HG03520 (cell line): ENCODE data around the gene KRTAP10-12.

Source experiments
- ATAC-seq: cut with Tn5 transposase; IDR thresholded peaks from one replicate; pipeline ENCODE4 v1.9.1; 2021; ENCODE audit warnings: mild to moderate bottlenecking, moderate library complexity; ENCODE audit not compliant: unreplicated experiment

KRTAP10-12 gene

DNA sequence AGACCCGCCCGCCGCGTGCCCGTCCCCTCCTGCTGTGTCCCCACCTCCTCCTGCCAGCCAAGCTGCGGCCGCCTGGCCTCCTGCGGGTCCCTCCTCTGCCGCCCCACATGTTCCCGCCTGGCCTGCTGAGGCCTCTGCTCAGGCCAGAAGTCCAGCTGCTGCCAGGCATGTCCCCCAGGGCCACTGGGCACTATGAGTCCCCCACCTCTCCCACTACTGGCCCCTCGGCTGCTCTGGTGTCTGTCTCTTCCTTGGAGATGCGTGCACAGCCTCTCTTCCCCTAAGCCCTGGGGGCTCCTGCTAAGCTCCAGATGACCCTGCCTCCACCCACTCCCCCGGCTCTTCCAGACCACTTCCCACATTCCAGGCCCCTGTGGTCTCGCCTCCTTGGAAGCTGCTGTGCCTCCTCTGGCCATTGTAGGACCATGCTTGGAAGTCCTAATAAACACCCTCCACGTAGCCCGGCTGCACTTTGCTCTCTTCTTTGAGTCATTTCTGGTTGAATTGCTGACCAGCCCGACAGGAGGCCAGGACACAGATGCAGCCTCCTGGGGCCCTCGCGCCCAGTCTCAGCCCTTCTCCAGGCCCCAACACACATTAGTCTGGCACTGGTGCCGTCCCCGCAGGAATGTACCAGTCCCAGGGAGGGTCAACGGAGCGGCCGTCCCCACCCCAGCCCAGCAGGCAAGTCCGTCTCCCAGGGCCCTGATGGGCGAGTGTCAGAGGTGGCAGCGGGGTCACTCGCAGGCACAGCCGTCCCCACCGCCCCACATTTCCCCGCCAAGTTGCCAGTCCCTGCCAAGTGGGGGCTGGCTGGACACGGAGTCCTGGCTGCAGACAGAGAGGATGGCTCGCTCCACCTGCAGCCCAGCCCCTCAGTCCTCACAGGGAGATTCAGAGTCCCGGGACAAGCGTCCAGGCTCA lies 1.1 kb downstream of the KRTAP10-12 start:
- no peak for ATAC-seq

DNA sequence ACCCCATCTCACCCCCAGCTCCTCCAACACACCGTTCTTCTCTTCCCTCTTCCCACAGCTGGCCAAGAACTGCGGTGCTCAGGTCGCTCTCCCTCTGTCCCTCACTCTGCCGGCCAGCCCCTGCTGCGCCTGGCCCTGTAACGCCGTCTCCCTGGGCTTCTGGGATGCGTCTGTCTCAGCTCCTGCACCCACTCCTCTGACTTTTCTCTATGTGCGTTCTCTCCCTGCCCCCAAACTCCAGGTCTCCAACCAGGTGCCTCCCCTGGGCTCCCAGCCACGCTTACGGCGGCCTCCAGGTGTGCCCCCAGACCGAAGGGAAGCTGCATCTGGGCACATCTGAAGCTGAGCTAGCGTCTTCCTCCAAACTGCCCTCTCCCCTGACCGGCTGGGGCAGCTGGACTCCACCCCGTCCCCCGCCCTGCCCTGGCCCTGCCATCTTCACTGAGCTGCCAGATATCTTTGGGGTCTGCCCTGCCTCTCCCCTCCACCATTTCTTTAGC lies 2.6 kb downstream of the KRTAP10-12 start:
- ATAC-seq, result no peak

DNA sequence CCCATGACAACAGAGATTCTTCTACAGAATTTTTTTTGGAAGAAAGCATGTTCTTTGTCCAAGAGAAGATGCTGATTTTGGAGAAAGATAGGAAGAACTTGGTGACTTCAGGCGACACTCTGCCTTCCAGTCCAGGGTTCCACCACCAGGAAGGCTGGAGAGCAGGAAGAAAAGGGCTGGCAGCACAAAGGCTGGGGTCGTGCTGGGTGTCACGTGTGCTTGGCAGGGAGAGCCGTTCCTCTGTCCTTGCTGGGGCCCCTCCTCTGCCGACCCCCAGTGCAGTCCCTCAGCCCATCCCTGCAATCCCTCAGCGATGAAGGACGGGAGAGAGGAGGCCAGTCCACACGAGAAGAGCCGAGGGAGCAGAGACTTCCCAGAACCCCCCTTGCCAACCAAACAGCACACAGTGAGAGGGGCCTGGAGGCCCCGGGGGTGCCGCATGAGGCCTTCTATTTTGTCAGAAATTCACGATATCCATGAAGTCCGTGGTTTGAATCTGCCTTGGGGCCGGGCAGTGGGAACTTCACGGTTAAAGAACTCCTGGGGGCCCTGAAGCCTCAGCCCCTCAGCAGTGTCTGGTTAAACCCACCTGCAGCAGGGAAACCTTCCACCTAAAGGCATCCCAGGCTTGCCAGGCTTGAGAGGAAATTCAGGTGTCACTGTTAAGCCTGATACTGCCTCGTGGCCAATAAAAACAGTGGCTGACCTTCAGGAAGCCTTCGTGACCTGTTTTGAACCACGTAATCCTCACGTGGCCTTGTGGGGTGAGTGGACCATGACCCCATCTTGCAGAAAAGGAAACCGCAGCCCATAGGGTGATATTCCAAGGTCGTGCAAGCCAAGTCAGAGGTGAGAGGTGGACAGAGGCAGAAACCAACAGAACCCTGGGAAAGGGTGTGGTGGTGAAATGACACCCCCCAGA lies 3.4 kb downstream of the KRTAP10-12 start:
- no peak for ATAC-seq

DNA sequence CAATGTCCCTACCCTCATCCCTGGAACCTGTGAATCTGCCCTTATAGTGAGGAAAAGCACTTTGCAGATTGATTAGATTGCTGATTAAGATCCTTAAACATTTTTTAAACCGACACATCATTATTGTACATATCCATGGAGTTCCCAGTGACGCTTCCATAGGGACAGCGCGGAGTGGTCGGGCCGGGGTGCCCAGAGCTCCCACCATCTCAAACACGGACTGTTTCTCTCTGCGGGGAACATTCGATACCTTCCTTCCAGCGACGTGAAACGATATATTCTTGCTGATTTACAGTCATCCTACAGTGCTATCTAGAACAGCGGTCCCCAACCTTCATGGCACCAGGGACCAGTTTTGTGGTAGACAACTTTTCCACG lies 4.0 kb downstream of the KRTAP10-12 start:
- ATAC-seq, result no peak

DNA sequence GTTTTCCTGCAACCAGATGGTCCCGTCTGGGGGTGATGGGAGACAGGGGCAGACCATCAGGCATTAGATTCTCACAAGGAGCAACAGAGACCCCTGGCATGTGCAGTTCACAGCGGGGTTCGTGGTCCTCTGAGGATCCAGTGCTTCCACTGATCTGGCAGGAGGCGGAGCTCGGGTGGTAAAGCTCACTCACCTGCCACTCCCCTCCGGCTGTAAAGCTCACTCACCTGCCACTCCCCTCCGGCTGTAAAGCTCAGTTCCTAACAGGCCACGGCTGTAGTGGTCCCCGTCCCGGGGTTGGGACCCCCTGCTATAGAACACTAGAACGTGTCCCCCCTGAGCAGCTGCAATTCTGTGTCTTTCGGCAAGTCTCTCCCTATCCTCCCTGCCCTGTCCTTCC lies 4.6 kb downstream of the KRTAP10-12 start:
- no peak for ATAC-seq

DNA sequence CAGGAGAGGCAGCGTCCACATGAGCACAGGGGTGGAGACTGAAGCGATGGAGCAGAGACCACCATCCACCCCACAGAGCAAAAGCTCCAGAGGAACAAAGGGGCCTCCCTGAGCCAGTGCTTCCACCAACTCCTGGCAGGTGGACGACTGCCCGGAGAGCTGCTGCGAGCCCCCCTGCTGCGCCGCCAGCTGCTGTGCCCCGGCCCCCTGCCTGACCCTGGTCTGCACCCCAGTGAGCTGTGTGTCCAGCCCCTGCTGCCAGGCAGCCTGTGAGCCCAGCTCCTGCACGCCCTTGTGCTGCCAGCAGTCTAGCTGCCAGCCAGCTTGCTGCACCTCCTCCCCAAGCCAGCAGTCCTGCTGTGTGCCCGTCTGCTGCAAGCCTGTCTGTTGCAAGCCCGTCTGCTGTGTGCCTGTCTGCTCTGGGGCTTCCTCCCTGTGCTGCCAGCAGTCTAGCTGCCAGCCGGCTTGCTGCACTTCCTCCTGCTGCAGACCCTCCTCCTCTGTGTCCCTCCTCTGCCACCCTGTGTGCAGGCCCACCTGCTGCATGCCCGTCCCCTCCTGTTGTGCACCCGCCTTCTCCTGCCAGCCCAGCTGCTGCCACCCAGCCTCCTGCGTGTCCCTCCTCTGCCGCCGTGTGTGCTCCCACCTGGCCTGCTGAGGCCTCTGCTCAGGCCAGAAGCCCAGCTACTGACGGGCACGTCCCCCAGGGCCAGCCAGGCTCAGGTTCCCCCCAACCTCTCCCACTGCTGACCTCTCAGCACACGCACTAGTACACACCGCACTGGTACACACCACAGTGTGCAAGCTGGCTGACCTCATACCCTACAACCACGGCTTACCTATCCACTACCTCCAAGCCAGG lies 5.4 kb downstream of the KRTAP10-12 start:
- ATAC-seq, result no peak

DNA sequence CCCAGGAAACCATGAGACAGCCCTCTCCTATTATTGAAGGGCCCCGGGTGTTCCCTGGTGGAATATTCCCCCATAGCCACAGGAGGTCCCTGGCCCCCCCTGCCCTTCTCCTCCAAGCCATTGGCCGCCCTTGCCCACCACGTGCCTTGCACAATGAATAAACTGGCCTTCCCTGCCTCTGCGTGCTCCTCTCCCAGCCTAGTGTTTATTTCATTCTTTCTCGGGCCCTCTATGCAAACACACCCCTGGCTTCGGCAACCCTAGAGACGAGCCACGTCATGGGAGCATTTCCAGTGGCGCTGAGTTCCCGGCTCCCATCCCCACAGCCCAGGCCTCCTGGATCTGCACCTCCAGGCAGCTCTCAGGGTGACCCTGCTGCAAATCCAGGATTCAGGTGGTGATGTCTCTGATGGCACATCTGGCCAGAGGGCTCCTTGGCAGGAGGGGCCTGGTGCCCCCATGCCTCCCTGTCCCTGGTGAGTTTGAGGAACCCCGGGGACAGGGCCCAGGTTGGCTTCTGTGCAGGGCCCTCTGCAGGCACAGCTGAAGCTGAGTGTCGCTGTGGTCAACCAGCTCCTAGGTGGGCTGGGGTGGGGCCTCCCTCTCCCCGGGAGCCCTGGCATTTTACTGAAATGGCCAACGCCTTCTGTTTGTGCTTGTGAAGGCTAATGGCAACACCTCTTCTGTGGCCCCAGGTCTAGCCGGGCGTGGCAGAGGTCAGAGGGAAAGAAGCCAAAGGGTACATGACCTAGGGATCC lies 6.2 kb downstream of the KRTAP10-12 start:
- no peak for ATAC-seq

DNA sequence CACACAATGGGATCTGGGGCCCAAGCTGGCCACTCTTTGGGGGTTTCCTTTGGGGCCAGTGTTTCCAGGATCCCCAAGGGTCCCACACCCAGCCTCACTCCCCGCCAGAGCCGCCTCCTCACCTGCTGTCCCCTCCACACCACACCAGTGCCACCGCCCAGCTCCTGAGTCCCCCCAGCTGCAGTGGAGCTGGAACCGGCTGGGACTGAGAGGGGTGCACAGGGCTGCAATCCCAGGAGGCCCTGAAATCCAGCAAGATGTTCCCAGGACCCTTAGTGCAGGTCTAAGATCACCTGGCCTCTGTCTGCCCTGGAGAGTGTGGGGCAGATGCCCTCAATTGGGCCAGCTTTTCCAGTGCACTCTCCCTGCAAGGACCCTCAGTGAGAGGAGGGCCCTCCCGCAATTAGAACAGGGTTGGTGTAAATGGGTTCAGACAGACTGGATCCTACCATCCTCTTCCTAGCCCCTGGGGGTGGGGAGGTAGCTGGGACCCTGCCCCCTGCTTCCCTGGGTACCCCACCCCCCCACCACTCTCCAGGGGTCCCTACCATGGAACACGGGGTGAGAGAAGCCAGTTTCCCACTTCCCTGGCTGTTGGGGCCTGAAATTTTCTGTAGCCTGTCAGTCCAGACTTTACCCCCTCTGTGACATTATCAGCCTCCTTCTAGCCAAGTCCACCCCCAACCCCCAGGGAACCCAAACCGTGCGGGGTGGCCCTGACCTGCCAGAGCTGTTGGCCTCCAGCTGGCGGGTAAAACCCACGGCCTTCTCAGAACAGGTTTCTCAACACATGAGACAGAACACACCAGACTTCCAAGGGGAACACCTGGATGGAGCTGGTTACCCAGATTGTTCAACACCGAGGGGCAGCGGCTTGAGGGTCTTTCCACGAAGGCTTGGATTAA lies 7.0 kb downstream of the KRTAP10-12 start:
- no peak for ATAC-seq

DNA sequence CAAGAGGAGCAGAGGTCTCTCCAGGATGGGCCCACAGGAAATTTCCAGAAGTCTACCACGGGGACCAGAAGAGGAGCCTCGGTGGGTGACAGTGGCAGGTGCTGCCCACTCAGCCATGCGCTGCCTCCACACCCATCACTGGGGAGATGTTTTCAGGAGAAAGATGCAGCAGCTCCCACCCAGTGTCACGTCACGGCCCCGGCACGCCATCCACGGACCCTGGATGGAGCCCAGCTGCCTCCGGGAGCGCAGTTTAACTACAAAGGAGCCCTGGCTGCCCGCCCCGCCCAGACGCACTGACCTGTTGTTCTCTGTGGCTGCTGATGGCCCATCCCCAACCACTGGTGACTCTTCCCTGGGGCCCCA lies 7.6 kb downstream of the KRTAP10-12 start:
- no peak for ATAC-seq

DNA sequence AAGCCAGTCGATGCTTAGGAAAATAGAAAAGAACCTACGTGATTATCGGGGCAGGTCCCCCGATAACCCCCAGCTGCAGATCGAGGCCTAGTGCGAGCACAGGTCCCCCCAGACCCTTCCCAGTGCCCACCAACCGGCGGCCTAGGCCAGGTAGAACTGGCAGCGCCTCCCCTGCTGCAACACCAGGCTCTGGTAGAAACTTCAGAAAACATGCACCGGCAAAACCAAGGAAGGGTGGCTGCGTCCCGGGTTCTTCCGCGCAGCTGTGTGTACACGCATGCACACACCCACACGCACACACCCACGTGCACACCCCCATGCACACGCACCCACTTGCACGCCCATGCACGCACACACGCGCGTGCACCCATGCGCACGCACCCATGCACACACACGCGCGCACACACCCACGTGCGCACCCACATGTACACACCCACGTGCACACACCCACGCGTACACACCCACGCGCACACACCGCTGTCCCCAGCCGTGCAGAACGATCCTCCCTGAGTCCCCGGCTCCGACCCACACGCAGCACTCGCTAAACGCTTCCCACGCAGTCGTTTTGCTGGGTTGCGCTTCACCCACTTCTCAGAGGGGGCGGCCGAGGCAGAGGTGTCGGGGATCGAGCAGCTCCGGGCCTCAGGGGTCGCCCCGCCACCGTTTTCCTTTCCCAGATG lies 9.2 kb downstream of the KRTAP10-12 start:
- ATAC-seq, result no peak

DNA sequence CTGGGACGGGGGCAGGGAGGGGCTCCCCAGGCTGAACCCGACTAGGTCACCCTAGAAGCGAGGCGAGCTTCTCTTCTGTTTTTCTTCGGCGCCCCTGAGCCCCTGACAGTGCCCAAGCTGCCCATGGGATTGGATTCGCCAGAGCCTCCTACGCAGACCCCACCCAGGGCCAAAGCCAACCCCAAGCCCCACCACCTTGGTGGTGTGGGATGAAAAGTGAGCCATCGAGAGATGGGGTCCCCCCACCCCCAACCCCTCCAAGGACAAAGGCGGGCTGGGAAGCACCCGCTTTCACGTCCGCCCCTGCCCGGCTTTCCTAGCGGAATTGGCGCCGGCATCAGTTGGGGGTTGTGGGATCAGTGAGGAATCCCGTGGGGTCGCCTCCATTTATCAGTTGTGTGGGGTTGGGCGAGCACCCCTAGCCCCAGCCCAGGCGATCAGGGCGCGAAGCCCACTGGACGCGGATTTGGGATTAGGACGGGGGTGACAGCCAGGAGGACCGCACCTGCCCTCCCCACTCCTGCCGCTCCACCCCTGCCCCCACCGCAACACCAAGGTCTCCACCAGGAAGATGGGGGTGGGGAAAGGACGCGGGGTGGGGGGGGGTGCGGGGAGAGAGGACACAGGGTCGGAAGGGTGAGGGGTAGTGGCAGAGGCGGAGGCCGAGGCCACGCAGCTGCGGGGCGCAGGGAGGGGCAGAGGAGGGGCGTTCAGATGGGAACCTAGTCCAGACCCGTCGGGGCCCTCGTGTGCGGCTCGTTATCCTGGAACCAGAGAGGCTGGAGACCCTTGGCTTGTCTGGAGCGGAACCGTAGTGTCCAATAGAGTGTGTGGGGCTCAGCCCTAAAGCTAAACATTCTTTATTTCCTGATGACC lies 10.0 kb downstream of the KRTAP10-12 start:
- no peak for ATAC-seq

DNA sequence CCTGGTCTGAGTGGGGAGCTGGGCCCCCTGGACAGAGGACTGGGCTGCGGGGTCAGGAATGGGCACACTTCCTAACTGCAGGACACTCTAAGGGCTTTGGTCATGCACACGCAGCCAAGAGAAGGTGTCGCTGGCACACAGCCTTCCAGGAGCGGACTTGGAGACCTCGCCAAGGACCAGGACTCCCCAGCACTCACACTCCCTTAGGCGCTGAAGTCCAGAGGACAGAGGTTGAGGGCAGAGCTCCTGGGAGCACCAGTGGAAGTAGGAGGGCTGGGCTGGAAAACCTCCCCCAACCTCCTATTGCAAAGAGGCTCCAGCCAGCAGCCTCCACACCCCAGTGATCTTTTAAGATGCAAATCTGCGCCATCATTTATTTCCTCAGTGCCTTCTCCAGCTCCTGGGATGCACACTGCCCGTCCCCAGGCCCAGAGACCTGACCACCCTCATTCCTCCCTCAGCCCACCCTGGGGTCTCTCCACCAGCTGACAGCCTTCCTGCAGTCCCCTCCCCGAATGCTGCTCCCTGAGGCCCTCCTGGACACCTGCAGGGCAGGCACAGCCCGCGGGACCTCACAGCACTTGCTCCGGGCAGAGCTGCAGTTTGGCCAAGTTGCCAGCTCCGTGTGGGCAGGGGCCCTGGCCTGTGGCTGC lies 11.4 kb downstream of the KRTAP10-12 start:
- no peak for ATAC-seq

DNA sequence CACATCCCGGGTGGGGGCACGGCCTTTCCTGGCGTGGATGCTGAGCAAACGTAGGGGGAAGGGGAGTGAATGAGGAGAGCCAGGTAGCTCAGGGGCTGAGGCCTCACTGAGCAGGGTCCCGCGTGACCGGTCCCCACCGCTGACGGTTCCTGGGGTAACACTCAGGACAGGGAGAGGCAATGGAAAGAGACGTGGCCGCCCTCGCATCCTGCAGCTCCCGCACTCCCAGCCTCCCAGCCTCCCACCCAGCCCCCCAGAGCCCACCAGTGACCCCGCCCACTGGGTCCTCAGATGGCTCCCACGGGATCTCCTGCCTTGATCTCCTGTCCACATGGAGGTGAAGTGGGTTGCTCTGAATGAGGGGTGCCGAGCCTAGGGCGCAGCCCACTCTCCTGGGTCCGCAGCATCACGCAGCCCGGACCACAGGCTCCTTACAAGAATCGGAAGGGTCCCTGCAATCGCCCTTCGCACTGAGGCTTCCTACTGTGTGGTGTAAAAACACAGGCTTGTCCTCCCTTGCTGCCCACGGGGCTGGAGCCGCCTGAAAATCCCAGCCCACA lies 12.0 kb downstream of the KRTAP10-12 start:
- ATAC-seq, result no peak

DNA sequence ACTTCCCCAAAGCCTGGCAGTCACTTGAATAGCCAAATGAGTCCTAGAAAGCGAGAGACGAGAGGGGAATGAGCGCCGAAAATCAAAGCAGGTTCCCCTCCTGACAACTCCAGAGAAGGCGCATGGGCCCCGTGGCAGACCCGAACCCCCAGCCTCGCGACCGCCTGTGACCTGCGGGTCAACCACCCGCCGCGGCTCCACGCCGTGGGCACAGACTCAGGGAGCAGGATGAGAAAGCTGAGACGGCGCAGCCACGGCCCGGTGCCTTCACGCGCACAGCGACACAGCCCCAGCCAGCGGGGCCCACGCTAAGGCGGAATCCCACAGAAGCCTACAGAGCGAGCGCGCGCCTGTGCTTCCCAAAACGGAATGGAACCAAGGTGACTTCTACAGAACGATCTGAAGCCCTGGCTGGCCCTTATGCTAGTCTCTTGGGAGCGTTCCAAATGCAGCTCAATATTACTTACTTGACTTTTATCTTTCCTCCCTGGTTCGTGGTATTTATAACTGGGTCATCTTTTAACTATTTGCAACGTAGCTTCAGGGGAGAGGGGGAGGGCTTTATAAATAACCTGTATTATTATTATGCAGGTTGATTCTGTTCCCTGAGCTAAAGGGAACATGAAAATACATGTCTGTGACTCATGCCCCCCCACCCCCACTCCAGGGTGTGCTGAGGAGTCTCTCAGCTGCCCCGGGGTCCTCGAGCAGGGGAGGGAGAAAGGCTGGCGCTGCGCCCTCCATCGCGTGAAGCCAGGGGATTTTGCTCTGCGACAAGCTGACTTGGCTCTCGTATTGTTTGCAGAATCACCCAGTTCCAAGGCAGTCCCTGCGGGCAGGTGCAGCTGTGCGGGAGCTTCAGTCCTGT lies 12.7 kb downstream of the KRTAP10-12 start:
- no peak for ATAC-seq

DNA sequence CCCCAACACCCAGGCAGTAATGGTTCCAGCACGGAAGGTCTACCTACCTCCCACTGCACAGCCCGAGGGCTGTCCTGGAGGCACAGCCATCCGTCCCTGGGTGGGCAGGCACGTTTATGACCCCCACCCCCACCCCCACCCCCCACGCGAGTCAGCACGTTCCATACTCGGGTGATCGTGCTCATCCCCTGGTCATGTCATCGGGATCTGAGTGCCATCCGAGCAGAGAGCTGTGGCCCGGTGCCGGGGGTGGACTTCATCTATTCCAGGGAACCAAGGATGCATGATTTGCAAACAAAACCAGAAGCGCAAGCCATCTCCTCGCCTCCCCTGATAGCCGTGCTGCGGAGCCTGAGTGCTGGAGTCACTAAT lies 13.3 kb downstream of the KRTAP10-12 start:
- ATAC-seq, result no peak
